Activated CD8-positive, alpha-beta memory T cell treated with anti-CD3 and anti-CD28 coated beads for 48 hours (primary cell): ENCODE measurements around the gene MRPL53.
"Not testable (repeated sequence)": the region's sequence is repeated elsewhere in the genome, so short reads cannot be mapped to it uniquely, and the experiment has no call there.

Experiments
- DNase-seq, 3 experiments: peaks; one replicate each; pipeline ENCODE4 v3.0.0-alpha.2; 2020; ENCODE audit warnings: low read depth in 2 of 3, low spot score in 2 of 3

MRPL53 gene

GRCh38 chr2:74454654-74455511 is 17.6 kb downstream of the MRPL53 start, which contains the start of gene INO80B:
Gene INO80B (plus strand): TSS chr2:74455087. CDS start chr2:74455117, 30 bp downstream.
- DNase-seq = peak; percentile 90 to 94 (median 94)

- DNase-seq = no peak
These were observed 21.8 kb downstream of the MRPL53 start for GRCh38 chr2:74450570-74451190.

- DNase-seq = no peak
These were observed 23.7 kb downstream of the MRPL53 start for GRCh38 chr2:74448771-74449170.

- no peak for DNase-seq
These were observed 25.1 kb downstream of the MRPL53 start for GRCh38 chr2:74447230-74447999.

GRCh38 chr2:74444498-74445318 is 27.8 kb downstream of the MRPL53 start:
- DNase-seq = no peak

- DNase-seq = not testable (repeated sequence)
These were observed 29.8 kb downstream of the MRPL53 start for GRCh38 chr2:74442483-74443297.

- no peak for DNase-seq
These were observed 30.6 kb downstream of the MRPL53 start, which contains the start of gene RTKN for GRCh38 chr2:74441690-74442482. Gene RTKN (minus strand): TSS chr2:74441937. CDS start chr2:74441816, 121 bp downstream.

GRCh38 chr2:74441170-74441689 is 31.2 kb downstream of the MRPL53 start:
- DNase-seq = no peak

GRCh38 chr2:74440378-74441169 is 31.9 kb downstream of the MRPL53 start:
- no peak for DNase-seq

- no peak for DNase-seq
These were observed 32.6 kb downstream of the MRPL53 start for GRCh38 chr2:74439803-74440377.

- no peak for DNase-seq
These were observed 33.1 kb downstream of the MRPL53 start for GRCh38 chr2:74439373-74439772.

GRCh38 chr2:74438248-74438647 is 34.2 kb downstream of the MRPL53 start:
- DNase-seq = no peak

- DNase-seq = no peak
These were observed 35.4 kb downstream of the MRPL53 start for GRCh38 chr2:74436848-74437695.

GRCh38 chr2:74436111-74436805 is 36.2 kb downstream of the MRPL53 start:
- no peak for DNase-seq

- no peak for DNase-seq
These were observed 42.0 kb downstream of the MRPL53 start for GRCh38 chr2:74430502-74430901.
